Mesothelial cell of epicardium (in vitro differentiated cells): ENCODE results near the gene SMARCD2. TPM values are rescaled to one million over a fixed set of nuclear protein-coding genes. Genes with fewer than 3 reads are reported as not detected.
A peak's percentile ranks its signal among the peaks of the same experiment; 100 is the strongest.

ENCODE experiments used
- DNase-seq, 2 experiments: peaks; one replicate each; pipeline ENCODE4 v3.0.0; 2021; ENCODE audit warnings: low spot score in 2 of 2; ENCODE audit not compliant: unreplicated experiment in 2 of 2
- H3K27ac Mint-ChIP-seq: 2 replicates; pipeline ENCODE4 v1.8.0; 2021; ENCODE audit warnings: mixed read lengths
- H3K27me3 Mint-ChIP-seq: 2 replicates; pipeline ENCODE4 v1.8.0; 2021; ENCODE audit warnings: low read depth, mixed read lengths
- H3K36me3 Mint-ChIP-seq: 2 replicates; pipeline ENCODE4 v1.8.0; 2021; ENCODE audit warnings: mixed read lengths
- H3K4me1 Mint-ChIP-seq: 2 replicates; pipeline ENCODE4 v1.8.0; 2021; ENCODE audit warnings: mixed read lengths
- H3K4me3 Mint-ChIP-seq: 2 replicates; pipeline ENCODE4 v1.8.0; 2021; ENCODE audit warnings: mild to moderate bottlenecking, moderate library complexity, mixed read lengths
- H3K9me3 Mint-ChIP-seq: 2 replicates; pipeline ENCODE4 v1.8.0; 2021; ENCODE audit warnings: mixed read lengths
- CTCF ChIP-seq: fragments of 200-600 bp; sonication (generic); IDR thresholded peaks from one replicate; pipeline ENCODE4 v1.5.0; 2021; ENCODE audit warnings: antibody characterized with exemption; ENCODE audit not compliant: unreplicated experiment
- total RNA-seq: library from RNA; stranded (reverse); gene quantifications from 3 replicates; pipeline ENCODE4 v1.2.1, GENCODE V29; 2021

SMARCD2 gene
- total RNA-seq, 1 donor from 2014 or later = 72.3 TPM

GRCh38 chr17:63824362-63824761 lies 18.1 kb downstream of the SMARCD2 start:
- Mint-ChIP-seq H3K4me1 (peaks cover 21% of the 10 kb centered on the region), H3K36me3 (peaks cover 27% of the 10 kb centered on the region), H3K27me3 (no peaks in the 10 kb centered on the region), H3K27ac (no peak overlapping the region), H3K4me3 (peak overlapping the region; percentile 13), H3K9me3 (no peaks in the 10 kb centered on the region)
- no peak for DNase-seq
- no peak for TF ChIP-seq CTCF

- H3K27ac Mint-ChIP-seq = no peak overlapping the region
- TF ChIP-seq CTCF = no peak
- peaks cover 31% of the 10 kb centered on the region for H3K36me3 Mint-ChIP-seq
- no peaks in the 10 kb centered on the region for H3K9me3 Mint-ChIP-seq
- peaks cover 21% of the 10 kb centered on the region for H3K4me1 Mint-ChIP-seq
- DNase-seq = no peak
- H3K27me3 Mint-ChIP-seq = no peaks in the 10 kb centered on the region
- peak overlapping the region; percentile 13 for H3K4me3 Mint-ChIP-seq
Observed at GRCh38 chr17:63823659-63824331, 18.7 kb downstream of the SMARCD2 start.

- no peak overlapping the region for H3K27ac Mint-ChIP-seq
- H3K4me1 Mint-ChIP-seq = peaks cover 12% of the 10 kb centered on the region
- no peak for DNase-seq
- TF ChIP-seq CTCF = no peak
- H3K9me3 Mint-ChIP-seq = no peaks in the 10 kb centered on the region
- no peak overlapping the region for H3K4me3 Mint-ChIP-seq
- H3K36me3 Mint-ChIP-seq = peaks cover 44% of the 10 kb centered on the region
- H3K27me3 Mint-ChIP-seq = no peaks in the 10 kb centered on the region
Observed at GRCh38 chr17:63822537-63822936, 19.9 kb downstream of the SMARCD2 start.

- Mint-ChIP-seq H3K4me3 (no peak overlapping the region), H3K9me3 (no peaks in the 10 kb centered on the region), H3K27ac (peak overlapping the region; percentile 52), H3K36me3 (peaks cover 44% of the 10 kb centered on the region), H3K4me1 (peaks cover 12% of the 10 kb centered on the region), H3K27me3 (no peaks in the 10 kb centered on the region)
- no peak for DNase-seq
- TF ChIP-seq CTCF = no peak
Observed at GRCh38 chr17:63821804-63822203, 20.7 kb downstream of the SMARCD2 start.

GRCh38 chr17:63820963-63821561 lies 21.4 kb downstream of the SMARCD2 start:
- no peak overlapping the region for H3K4me3 Mint-ChIP-seq
- H3K9me3 Mint-ChIP-seq = no peaks in the 10 kb centered on the region
- no peak overlapping the region for H3K27ac Mint-ChIP-seq
- H3K36me3 Mint-ChIP-seq = peaks cover 44% of the 10 kb centered on the region
- H3K4me1 Mint-ChIP-seq = peaks cover 8% of the 10 kb centered on the region
- no peak for TF ChIP-seq CTCF
- H3K27me3 Mint-ChIP-seq = no peaks in the 10 kb centered on the region
- DNase-seq = no peak
